Adipose tissue (tissue), 3 donors: Measurements from ENCODE around the gene CACNA2D2. TPM values are rescaled to one million over a fixed set of nuclear protein-coding genes. Genes with fewer than 3 reads are reported as not detected.

Experiments used
- H3K27ac ChIP-seq: one replicate; pipeline ENCODE4 v1.5.1; 2013; ENCODE audit warnings: low read depth, low read length
- WGBS, 3 donors: extraction: QIAGEN DNeasy Blood & Tissue Kit; methylation state at CpG; one replicate each; pipeline ENCODE4 v1.1.7; 2013; 5-methylcytosine and 5-hydroxymethylcytosine counted together
- polyA plus RNA-seq, 3 donors: library from polyadenylated mRNA; stranded (reverse); fragments of 200-250 nt; gene quantifications; one replicate each; pipeline ENCODE4 v1.2.3, GENCODE V29; 2013
- donor health status: healthy with polysubstance abuse.
- donor health status: Bipolar disorder and iron deficiency.
- donor health status: healthy.

Gene CACNA2D2
- polyA plus RNA-seq, 3 donors: 0.56 to 1.7 (median 0.68) TPM

DNA sequence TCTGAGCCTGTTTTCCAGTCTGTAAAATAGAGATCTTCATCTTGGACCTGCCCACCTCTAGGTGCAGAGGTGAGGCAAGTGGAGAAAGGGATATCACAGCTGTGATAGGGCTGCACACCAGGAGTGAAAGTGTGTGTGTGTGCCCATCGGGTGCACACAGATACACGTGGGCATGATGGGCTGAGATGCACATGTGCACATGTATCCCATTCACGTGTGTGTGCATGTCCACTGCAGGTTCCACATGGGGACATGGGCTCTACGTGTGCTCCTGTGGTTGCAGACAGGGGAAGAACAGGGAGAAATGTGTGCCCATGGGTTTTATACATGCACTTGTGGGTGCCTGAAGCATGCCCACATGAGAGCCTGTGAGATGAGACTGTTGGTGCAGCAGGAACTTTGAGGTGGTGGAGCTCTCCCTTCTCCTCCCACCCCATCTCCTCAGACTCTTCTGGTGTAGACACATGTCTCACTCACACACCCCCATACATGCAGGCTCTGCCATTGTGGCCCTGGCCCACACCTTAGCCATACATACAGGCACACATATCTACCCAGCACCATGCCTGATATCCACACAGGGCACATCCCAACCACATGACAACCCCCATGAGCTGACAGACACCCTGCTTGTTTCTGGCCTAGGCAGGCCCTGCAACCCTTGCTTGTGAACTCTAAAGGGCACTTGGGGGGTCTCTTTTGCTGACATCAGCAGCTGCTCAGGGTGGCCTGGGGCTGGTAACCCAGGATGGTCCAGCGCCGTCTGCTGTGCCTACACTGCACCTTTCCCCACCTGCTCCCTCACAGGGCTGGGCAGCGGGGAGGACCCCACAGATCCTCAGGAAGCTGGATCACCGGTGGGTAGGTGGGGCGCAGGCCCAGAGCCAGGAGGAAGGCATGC, 86.4 kb downstream of the CACNA2D2 start:
- 84 to 88% (median 85%) methylated on average over 9 of the region's 9 CpGs for WGBS, 3 donors
- no peak overlapping the region for H3K27ac ChIP-seq

DNA sequence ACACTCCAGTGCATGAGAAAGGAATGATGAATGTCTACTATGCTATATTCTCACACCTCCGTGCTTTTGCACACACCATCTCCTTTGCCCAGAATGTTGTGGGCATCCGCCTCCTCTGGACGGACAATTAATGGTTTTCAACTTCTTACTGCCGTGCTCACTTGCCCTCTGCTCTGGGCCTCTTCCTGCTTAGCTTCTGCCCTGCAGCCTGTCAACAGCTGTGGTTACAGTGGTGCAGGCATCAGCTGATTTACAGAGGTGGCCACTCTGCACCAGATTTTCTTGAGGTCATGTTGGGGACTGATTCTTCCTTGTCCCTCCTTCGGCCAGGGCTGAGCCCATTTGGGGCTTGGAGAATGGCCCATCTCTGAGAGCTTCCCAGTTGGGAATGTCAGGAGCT, 87.6 kb downstream of the CACNA2D2 start:
- 49 to 64% (median 60%) methylated on average over 5 of the region's 5 CpGs for WGBS, 3 donors
- H3K27ac ChIP-seq: no peak overlapping the region

DNA sequence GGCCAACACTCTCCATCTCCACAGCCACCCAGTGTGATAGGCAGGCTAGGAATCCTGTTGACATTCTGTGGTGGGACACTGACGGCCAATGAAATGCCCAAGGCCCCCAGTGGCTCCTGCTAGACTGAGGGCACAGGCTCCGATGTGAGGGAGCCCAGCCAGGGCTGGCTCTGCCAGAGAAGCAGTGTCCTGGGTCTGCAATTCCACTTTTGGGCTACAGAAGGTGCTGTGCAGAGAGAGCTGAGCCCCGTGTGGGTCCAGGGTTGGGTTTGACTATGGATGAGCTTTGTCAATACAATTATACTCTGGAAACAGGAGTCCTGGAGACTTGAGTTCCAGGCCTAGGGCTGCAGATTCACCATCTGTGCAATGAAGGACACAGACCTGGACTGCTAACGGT, 88.4 kb downstream of the CACNA2D2 start:
- H3K27ac ChIP-seq: no peak overlapping the region
- 78 to 82% (median 81%) methylated on average over 4 of the region's 4 CpGs for WGBS, 3 donors

DNA sequence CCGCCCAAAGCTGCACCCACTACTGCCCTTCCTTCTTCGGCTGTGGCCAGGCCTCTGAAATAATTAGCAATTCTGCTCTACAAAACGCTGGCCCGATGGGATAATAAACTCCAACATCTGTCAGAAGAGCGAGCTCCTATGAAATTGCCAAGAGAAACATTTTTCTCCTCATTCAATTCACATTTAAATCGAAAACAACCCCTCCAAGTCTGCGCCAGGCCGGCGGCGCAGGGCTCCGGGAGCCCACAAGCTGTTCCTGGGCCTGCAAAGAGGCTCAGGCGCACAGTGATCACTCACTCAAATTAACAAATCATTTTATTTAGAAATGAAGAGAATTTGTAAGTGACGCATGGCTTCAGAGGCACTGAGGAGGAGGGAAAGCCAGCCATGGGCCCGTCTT, 88.8 kb downstream of the CACNA2D2 start:
- 88 to 96% (median 92%) methylated on average over 14 of the region's 14 CpGs for WGBS, 3 donors

DNA sequence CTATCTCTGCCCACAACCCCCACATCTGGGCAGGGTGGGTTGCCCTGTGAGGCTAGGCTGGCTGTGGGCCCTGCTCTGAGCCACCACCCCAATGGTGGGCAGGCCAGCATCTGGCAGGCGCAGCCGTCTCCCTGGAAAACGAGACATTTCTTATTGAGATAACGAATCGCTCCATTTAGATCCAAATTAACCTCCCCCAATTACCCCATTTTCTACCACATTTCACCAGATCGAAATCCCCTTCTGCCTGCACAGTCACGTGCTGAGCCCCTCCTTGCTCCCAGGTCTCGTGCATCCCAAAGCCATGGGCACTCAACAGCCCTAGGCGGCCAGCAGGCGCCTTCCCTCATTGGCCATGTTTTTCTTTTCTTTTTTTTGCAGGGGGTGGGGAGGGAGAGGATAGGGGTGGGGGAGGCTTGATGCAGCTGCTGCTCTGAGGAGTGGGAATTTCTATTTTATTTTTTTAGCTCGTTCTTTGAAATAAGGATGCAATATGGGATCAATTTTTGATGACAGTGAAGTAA, 91.1 kb downstream of the CACNA2D2 start:
- WGBS, 3 donors: 79 to 82% (median 80%) methylated on average over 11 of the region's 11 CpGs
- H3K27ac ChIP-seq: no peak overlapping the region

More for the DNA sequence above, 88.8 kb downstream of the CACNA2D2 start:
- H3K27ac ChIP-seq: no peak overlapping the region

DNA sequence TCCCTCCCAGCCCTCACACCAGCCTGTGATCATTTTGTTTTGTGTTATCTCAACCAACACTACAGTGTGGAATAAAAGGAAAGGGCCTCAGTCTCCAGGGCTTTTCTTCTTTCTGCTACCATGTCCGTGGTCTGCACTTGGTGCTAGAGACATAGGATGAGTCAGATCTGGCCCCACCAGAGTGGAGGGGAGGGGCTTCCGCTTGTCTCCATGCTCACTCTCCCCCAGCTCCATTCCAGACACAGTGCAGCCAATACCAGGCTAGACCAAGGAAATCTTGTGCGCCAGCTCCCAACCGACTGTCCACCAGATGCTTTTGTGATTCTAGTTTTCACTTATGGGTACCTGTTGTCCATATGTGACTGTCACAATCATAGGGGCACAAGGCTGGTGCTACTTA, 92.2 kb downstream of the CACNA2D2 start:
- H3K27ac ChIP-seq: no peak overlapping the region
- 80 to 87% (median 85%) methylated on average over 4 of the region's 4 CpGs for WGBS, 3 donors

DNA sequence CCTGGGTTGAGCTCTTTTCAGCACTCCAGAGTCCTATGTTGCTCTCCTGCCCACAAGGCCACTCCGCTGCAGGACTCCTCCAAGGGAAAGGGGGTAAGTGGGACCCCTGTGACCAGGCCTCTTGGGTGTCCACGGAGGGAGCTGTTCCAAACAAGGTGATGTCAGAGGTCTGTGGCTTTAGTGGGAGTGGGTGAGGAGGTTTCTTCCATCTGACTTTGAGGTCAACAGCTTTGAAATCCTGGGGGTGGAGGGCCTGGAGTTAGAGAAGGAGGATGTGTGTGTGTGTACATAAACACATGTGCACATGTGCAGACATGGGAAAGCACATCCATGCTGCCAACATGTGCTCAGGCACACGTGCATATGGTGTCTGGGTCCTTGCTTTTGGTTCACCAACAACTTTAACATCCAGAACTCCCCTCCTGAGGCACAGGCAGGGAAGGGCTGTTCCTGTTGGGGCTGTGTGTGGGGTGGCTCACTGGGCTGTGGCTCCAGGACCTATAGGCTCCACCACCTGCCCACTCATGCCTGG, 92.8 kb downstream of the CACNA2D2 start:
- 75 to 90% (median 82%) methylated on average over 3 of the region's 3 CpGs for WGBS, 3 donors
- H3K27ac ChIP-seq: no peak overlapping the region

DNA sequence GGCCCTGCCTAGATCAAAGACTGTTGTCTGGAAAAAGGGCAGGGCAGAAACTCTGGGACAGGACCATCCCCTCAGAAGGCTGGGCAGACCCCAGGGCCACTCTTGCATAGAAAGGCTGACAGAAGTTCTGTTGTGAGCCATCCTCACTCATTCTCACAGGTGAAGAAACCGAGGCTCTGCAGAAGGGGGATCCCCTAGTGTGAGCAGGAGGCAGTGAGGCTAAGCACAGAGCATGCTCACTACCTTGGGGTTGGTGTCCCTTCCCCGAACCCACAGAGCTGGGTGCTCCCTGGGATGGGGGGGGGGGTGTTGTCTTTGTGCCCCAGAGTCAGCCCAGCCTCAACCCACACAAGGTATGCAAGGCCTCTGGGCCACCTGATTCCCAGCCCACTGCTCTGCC, 93.2 kb downstream of the CACNA2D2 start:
- 65 to 77% (median 75%) methylated on average over 2 of the region's 2 CpGs for WGBS, 3 donors
- H3K27ac ChIP-seq: no peak overlapping the region

DNA sequence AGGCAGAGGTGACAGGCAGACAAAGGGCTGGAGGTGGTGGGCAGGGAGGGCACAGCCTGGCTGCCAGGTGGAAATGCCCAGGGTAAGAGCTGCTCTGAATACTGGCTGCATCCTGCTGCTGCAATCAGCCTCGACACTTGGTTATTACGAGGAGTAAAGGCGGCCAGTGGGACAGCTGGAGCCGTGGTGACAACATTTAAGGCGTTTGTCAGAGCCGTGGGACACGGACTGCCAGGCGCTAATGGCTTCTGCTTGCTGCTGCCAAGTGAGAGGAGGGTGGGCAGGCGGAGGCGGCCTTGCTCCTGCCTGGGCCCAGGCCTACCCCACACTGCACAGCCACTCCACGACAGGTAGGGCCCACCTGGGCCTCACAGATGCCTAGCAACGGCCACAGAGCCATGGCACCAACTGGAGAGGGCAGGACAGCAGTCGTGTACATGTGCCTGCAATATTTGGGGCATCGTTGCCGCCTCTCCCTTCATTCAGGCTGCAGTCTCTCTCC, 94.9 kb downstream of the CACNA2D2 start:
- no peak overlapping the region for H3K27ac ChIP-seq
- WGBS, 3 donors: 78 to 79% (median 78%) methylated on average over 15 of the region's 15 CpGs

DNA sequence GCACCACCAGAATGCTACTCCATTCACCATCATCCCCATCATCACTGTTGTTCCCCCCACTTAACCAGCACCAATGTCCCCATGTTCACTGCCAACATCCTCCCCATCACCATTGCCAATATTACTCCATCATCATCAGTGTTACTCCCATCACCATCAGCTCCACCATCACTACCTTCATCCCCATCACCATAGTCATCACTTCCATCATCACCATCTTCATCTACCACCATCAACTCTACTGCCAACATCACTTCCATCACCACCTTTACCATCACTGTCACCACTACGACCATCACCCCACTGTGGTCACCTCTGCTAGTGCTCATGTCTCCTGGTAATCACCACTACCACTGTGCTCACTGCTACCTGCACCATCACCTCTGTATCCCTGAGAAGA, 96.9 kb downstream of the CACNA2D2 start:
- WGBS, 3 donors: 70 to 80% (median 76%) methylated on average over 1 of the region's 1 CpG
- H3K27ac ChIP-seq: no peak overlapping the region

DNA sequence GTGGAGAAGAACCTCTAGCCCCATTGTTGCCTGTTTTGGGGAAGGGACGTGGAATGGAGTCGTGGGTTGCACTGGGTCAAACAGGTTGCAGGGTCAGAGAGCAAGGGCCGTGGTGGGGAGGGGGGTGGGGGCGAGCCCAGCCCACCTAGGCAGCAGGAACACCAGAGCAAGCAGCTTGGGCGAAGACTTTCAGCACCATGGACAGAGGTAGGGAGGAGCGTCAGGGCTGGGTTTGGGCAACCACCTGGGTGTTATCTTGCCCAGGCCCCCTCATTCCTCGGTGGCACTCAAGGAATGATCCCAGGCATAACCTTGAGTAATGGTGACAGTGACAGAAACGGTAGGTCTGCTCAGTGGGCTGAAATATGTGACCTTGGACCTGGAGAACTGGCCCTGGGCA, 98.2 kb downstream of the CACNA2D2 start:
- H3K27ac ChIP-seq: no peak overlapping the region
- WGBS, 3 donors: 19 to 27% (median 24%) methylated on average over 8 of the region's 8 CpGs

DNA sequence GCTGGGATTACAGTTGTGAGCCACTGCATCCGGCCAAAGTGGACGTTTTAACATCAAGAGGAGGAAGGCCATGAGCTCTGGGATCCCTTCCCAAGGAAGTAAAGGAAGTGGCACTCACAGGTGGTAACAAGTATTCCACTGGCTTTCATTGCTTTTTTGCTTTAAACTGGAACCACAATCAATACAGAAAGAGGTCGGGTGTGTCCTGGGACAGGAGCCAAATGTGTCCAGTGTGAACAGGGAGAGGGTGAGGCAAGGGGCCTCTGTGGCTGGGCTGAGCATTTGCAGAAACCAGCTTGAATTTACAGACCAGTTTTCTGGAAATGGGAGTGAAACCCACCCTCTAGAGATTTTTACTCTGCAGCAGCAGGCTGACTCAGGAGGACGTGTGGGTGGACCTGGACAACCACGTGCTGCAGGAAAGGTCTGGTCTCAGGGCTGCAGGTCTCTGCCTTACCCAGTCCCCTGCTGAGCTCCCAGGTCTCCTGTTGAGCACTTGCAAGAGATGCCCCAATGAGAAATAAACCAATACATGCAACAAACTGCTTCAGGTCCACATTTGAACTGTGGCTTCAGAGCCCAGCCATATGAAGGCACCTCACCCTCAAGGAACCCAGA, 101.3 kb downstream of the CACNA2D2 start:
- 26 to 31% (median 29%) methylated on average over 5 of the region's 5 CpGs for WGBS, 3 donors
- no peak overlapping the region for H3K27ac ChIP-seq

DNA sequence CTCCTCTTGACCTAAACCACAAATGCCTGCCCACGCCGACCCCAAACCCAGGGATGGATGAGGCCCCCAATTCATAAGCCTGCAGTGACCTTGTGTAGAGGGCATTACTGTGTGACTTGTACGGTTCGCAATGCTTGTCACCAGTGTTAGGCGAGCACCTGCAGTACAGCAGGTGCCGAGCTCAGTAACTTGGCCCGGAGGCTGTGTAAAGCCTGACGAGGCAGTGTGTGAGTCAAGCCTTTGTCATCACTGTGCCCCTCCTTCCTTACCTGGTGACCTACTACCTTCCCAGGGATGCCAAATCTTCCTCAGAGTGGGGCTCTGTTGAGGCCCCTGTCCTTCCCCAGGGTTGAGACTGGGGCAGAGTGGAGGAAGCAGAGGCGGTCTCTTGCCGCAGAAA, 106.9 kb downstream of the CACNA2D2 start:
- 85 to 94% (median 92%) methylated on average over 10 of the region's 10 CpGs for WGBS, 3 donors

DNA sequence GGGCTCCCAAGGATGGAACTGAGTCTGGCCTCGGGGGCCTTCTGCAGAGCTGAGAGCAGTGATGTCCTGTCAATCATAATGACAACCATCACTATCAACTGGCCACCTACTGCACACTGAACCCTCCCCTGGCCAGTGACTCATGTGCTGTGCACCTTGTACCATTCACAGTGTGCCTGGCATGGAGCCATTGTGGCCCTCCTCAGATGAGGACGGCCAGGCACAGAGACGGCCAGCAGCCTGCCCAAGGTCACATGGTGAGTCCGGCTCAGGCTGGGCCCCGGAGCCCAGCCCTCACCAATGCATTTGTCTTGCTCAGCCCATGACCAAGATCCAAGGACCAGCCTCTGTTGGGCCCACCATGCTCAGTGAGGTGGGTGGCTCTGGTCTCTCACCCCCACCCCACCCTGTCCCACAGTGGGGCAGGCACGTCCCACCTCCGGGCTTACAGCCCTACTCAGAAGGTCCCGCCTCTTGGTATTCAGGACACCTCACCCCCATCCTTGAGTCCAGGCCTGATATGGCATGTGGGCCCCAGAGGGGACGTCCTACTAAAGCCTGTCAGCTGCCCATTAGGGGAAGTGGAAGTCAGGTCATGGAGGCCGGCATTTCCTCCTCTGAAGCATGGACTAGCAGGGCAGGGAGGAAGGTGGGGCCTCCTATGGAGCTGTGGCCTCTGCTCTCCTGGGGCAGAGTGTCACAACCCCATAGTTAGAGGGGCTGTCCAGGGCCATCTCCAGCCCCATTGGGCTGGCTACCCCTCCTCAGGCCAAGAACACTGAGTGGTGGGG, 108.2 kb downstream of the CACNA2D2 start:
- H3K27ac ChIP-seq: no peak overlapping the region
- 64 to 82% (median 79%) methylated on average over 10 of the region's 10 CpGs for WGBS, 3 donors

More for the DNA sequence above, 106.9 kb downstream of the CACNA2D2 start:
- no peak overlapping the region for H3K27ac ChIP-seq

DNA sequence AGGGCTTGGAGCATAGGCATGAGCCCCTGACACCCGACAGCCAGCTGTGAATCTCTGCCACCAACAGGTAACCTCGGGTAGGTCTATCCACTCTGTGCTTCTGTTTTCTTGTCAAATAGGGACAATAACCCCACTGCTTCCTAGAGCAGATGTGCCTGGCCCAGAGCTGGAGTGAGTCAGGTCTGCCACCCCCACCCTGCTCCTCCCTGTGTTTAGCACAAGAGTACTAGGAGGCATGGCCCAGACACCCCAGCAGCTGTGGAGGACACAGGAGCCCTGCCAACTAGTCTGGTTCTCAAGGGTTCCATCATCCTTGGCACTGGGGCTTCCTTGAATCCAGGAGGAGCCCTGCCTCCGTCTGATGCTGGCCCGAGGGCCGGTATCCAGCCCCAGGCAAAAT, 110.4 kb downstream of the CACNA2D2 start:
- 84 to 91% (median 87%) methylated on average over 5 of the region's 5 CpGs for WGBS, 3 donors
- H3K27ac ChIP-seq: no peak overlapping the region

DNA sequence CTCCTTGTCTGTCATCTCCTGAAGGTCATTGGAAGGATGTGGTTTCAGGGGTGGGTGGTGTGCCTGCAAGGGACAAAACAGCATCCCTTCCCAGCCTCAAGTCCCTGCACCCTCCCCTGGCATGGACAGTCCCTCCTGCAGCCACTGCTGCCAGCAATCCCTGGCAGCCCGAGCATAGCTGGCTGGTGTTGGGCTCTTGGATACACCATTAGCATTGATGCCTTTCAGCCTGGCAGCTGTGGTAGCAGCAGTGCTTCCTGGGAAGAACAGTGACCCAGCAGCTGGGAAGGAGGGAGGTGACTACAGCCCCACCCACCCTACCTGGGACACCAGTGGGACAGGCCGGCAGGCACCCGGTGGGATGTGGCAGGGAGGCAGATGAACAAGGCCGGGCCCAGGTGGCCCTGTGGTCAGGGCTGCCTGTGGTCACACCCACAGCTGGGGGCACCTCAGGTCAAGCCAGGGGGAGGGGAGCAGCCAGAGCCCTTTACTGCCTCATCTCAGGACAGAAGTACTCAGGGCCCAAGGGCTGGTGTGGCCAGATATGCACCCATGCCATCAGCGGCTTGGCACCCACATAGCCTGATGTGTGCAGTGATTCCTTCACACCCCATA, 111.2 kb downstream of the CACNA2D2 start:
- WGBS, 3 donors: 64 to 86% (median 69%) methylated on average over 5 of the region's 5 CpGs

DNA sequence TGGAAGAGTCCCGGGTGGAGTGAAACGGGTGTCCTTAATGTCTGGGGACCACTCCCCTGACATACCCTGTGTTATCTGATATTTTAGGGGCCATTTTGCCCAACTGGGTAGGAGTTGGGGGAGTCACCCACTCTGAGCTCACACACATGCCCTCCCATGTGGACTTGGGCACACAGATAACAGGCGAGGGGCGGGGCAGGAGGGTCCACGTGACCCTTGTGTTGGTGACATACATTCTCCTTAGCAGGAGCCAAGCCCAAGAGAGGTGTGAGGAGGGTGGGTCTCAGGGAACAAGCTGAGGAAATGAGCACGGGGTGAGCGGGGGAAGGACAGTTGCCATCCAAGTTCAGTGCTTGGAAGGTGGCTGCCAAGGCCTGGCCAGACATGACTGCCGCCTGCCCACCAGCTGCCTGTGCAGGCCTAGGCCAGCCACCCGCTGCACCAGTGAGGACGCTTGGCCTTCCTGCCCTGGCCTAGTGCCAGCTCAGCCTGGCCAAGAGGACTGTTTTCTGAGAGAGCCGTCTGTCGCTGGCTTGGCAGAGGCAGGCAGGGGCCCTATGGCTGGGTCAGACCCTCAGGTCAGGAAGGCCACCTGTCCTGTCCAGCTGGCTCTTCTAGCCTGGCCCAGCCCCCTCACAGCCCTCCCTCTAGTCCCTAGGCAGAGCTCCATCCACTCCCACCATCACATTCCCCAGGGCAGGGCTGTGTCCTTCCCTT, 112.8 kb downstream of the CACNA2D2 start:
- 46 to 76% (median 56%) methylated on average over 12 of the region's 12 CpGs for WGBS, 3 donors
- H3K27ac ChIP-seq: no peak overlapping the region

More for the DNA sequence above, 111.2 kb downstream of the CACNA2D2 start:
- no peak overlapping the region for H3K27ac ChIP-seq
